GM18508 (cell line): ENCODE measurements around the gene SPG11.
"Not testable (repeated sequence)": the region's sequence is repeated elsewhere in the genome, so short reads cannot be mapped to it uniquely, and the experiment has no call there.

Source experiments
- ATAC-seq: cut with Tn5 transposase; IDR thresholded peaks from one replicate; pipeline ENCODE4 v1.9.1; 2021; ENCODE audit warnings: moderate number of reproducible peaks; ENCODE audit not compliant: insufficient read depth, unreplicated experiment

SPG11 gene

GRCh38 chr15:44535092-44535491 lies 128.4 kb downstream of the SPG11 start:
- ATAC-seq: no peak

- no peak for ATAC-seq
Measured at GRCh38 chr15:44532689-44533088, 130.8 kb downstream of the SPG11 start.

- not testable (repeated sequence) for ATAC-seq
Measured at GRCh38 chr15:44532275-44532674, 131.2 kb downstream of the SPG11 start.

GRCh38 chr15:44530653-44531052 lies 132.8 kb downstream of the SPG11 start:
- ATAC-seq: no peak

- no peak for ATAC-seq
Measured at GRCh38 chr15:44529864-44530604, 133.4 kb downstream of the SPG11 start.

GRCh38 chr15:44527241-44527640 lies 136.2 kb downstream of the SPG11 start:
- ATAC-seq: no peak

GRCh38 chr15:44525018-44525417 lies 138.4 kb downstream of the SPG11 start:
- no peak for ATAC-seq

GRCh38 chr15:44519537-44519936 lies 143.9 kb downstream of the SPG11 start:
- no peak for ATAC-seq

GRCh38 chr15:44516436-44516835 lies 147.0 kb downstream of the SPG11 start:
- ATAC-seq: no peak
